Sigmoid colon (tissue), 3 donors: Measurements from ENCODE around the gene POU3F1.

Source experiments
- CTCF ChIP-seq, 4 experiments: fragments of 450-650 bp in 3 of 4; fragments of 200-600 bp in 1 of 4; IDR thresholded peaks; one replicate each; pipeline ENCODE4 v1.5.1; 2016 to 2019; ENCODE audit warnings: antibody characterized with exemption in 4 of 4, mild to moderate bottlenecking in 3 of 4, moderate library complexity in 2 of 4
- POLR2A ChIP-seq, 2 donors: fragments of 450-650 bp; IDR thresholded peaks; one replicate each; pipeline ENCODE4 v1.6.1; 2016; ENCODE audit warnings: antibody characterized with exemption in 2 of 2, mild to moderate bottlenecking in 2 of 2, moderate library complexity in 2 of 2

GRCh38 chr1:38014171-38014570 is 32.4 kb downstream of the POU3F1 start:
- TF ChIP-seq CTCF (IDR thresholded peaks at IDR 0.05): no peak
- TF ChIP-seq POLR2A (IDR thresholded peaks at IDR 0.05): no peak
